ENCODE measurements around the gene TRPV5.

TRPV5 gene

GRCh38 chr7:142868188-142868985 lies 65.2 kb downstream of the TRPV5 start:
- no peak overlapping the region for H3K4me3 Mint-ChIP-seq
- no peak overlapping the region for H3K27ac Mint-ChIP-seq
- H3K36me3 Mint-ChIP-seq = no peaks in the 10 kb centered on the region
- no peaks in the 10 kb centered on the region for H3K27me3 Mint-ChIP-seq
- no peaks in the 10 kb centered on the region for H3K4me1 Mint-ChIP-seq (ENCODE audit: low read depth)
- no peaks in the 10 kb centered on the region for H3K9me3 Mint-ChIP-seq (ENCODE audit: low read depth)

- H3K27ac Mint-ChIP-seq = no peak overlapping the region
- H3K27me3 Mint-ChIP-seq = no peaks in the 10 kb centered on the region
- H3K9me3 Mint-ChIP-seq (ENCODE audit: low read depth) = no peaks in the 10 kb centered on the region
- no peak overlapping the region for H3K4me3 Mint-ChIP-seq
- no peaks in the 10 kb centered on the region for H3K4me1 Mint-ChIP-seq (ENCODE audit: low read depth)
- H3K36me3 Mint-ChIP-seq = no peaks in the 10 kb centered on the region
Observed at GRCh38 chr7:142867398-142868187, 66.0 kb downstream of the TRPV5 start.

- no peak overlapping the region for H3K4me3 Mint-ChIP-seq
- H3K36me3 Mint-ChIP-seq = no peaks in the 10 kb centered on the region
- no peaks in the 10 kb centered on the region for H3K9me3 Mint-ChIP-seq (ENCODE audit: low read depth)
- H3K27ac Mint-ChIP-seq = no peak overlapping the region
- H3K4me1 Mint-ChIP-seq (ENCODE audit: low read depth) = no peaks in the 10 kb centered on the region
- no peaks in the 10 kb centered on the region for H3K27me3 Mint-ChIP-seq
Observed at GRCh38 chr7:142867097-142867378, 66.5 kb downstream of the TRPV5 start.

- Mint-ChIP-seq H3K4me1 (ENCODE audit: low read depth) (no peaks in the 10 kb centered on the region), H3K27me3 (no peaks in the 10 kb centered on the region), H3K4me3 (no peak overlapping the region), H3K27ac (no peak overlapping the region), H3K36me3 (no peaks in the 10 kb centered on the region), H3K9me3 (ENCODE audit: low read depth) (no peaks in the 10 kb centered on the region)
Observed at GRCh38 chr7:142866361-142867096, 67.0 kb downstream of the TRPV5 start.

- Mint-ChIP-seq H3K4me1 (ENCODE audit: low read depth) (no peaks in the 10 kb centered on the region), H3K27me3 (no peaks in the 10 kb centered on the region), H3K9me3 (ENCODE audit: low read depth) (no peaks in the 10 kb centered on the region), H3K36me3 (no peaks in the 10 kb centered on the region), H3K4me3 (no peak overlapping the region), H3K27ac (no peak overlapping the region)
Observed at GRCh38 chr7:142865766-142866165, 67.8 kb downstream of the TRPV5 start.

GRCh38 chr7:142864980-142865747 lies 68.4 kb downstream of the TRPV5 start:
- Mint-ChIP-seq H3K4me3 (no peak overlapping the region), H3K4me1 (ENCODE audit: low read depth) (no peaks in the 10 kb centered on the region), H3K36me3 (no peaks in the 10 kb centered on the region), H3K27ac (no peak overlapping the region), H3K9me3 (ENCODE audit: low read depth) (no peaks in the 10 kb centered on the region), H3K27me3 (no peaks in the 10 kb centered on the region)

- H3K27ac Mint-ChIP-seq = no peak overlapping the region
- no peaks in the 10 kb centered on the region for H3K9me3 Mint-ChIP-seq (ENCODE audit: low read depth)
- no peaks in the 10 kb centered on the region for H3K4me1 Mint-ChIP-seq (ENCODE audit: low read depth)
- H3K36me3 Mint-ChIP-seq = no peaks in the 10 kb centered on the region
- no peak overlapping the region for H3K4me3 Mint-ChIP-seq
- H3K27me3 Mint-ChIP-seq = no peaks in the 10 kb centered on the region
Observed at GRCh38 chr7:142863891-142864685, 69.5 kb downstream of the TRPV5 start.

- no peak overlapping the region for H3K27ac Mint-ChIP-seq
- H3K9me3 Mint-ChIP-seq (ENCODE audit: low read depth) = no peaks in the 10 kb centered on the region
- no peaks in the 10 kb centered on the region for H3K27me3 Mint-ChIP-seq
Observed at GRCh38 chr7:142862786-142863400, 70.7 kb downstream of the TRPV5 start.

GRCh38 chr7:142862351-142862750 lies 71.2 kb downstream of the TRPV5 start:
- Mint-ChIP-seq H3K27me3 (no peaks in the 10 kb centered on the region), H3K9me3 (ENCODE audit: low read depth) (no peaks in the 10 kb centered on the region), H3K27ac (no peak overlapping the region), H3K4me3 (no peak overlapping the region), H3K36me3 (no peaks in the 10 kb centered on the region), H3K4me1 (ENCODE audit: low read depth) (peaks cover 1% of the 10 kb centered on the region)

More at GRCh38 chr7:142862786-142863400, 70.7 kb downstream of the TRPV5 start:
- H3K36me3 Mint-ChIP-seq = no peaks in the 10 kb centered on the region
- no peaks in the 10 kb centered on the region for H3K4me1 Mint-ChIP-seq (ENCODE audit: low read depth)
- H3K4me3 Mint-ChIP-seq = no peak overlapping the region

GRCh38 chr7:142860968-142861367 lies 72.6 kb downstream of the TRPV5 start:
- no peak overlapping the region for H3K27ac Mint-ChIP-seq
- H3K9me3 Mint-ChIP-seq (ENCODE audit: low read depth) = no peaks in the 10 kb centered on the region
- H3K36me3 Mint-ChIP-seq = no peaks in the 10 kb centered on the region
- no peak overlapping the region for H3K4me3 Mint-ChIP-seq
- H3K4me1 Mint-ChIP-seq (ENCODE audit: low read depth) = peaks cover 10% of the 10 kb centered on the region
- H3K27me3 Mint-ChIP-seq = no peaks in the 10 kb centered on the region

- Mint-ChIP-seq H3K4me1 (ENCODE audit: low read depth) (peaks cover 12% of the 10 kb centered on the region), H3K27ac (peak overlapping the region; percentile 17), H3K27me3 (no peaks in the 10 kb centered on the region), H3K4me3 (no peak overlapping the region), H3K9me3 (ENCODE audit: low read depth) (no peaks in the 10 kb centered on the region), H3K36me3 (no peaks in the 10 kb centered on the region)
Observed at GRCh38 chr7:142859829-142860228, 73.7 kb downstream of the TRPV5 start.

GRCh38 chr7:142859411-142859810 lies 74.1 kb downstream of the TRPV5 start:
- Mint-ChIP-seq H3K4me1 (ENCODE audit: low read depth) (peaks cover 12% of the 10 kb centered on the region), H3K9me3 (ENCODE audit: low read depth) (no peaks in the 10 kb centered on the region), H3K36me3 (no peaks in the 10 kb centered on the region), H3K4me3 (no peak overlapping the region), H3K27me3 (no peaks in the 10 kb centered on the region), H3K27ac (peak overlapping the region; percentile 17)

Measured in activated naive CD8-positive, alpha-beta T cell (primary cell).